K562 (cell line): Measurements from ENCODE around the gene CCDC92.

Experiments
- ARID3B ChIP-seq: fragments of 250-450 bp; sonication (Bioruptor Pico); IDR thresholded peaks from 2 replicates; pipeline ENCODE4 v1.4.0; 2020; ENCODE audit warnings: borderline replicate concordance
- CBX2 ChIP-seq: fragments of 200-600 bp; sonication (generic); IDR thresholded peaks from one replicate; pipeline ENCODE4 v1.6.1; 2012; ENCODE audit warnings: mild to moderate bottlenecking, low read length, inconsistent platforms; ENCODE audit not compliant: insufficient read depth, poor library complexity, severe bottlenecking
- E2F4 ChIP-seq: sonication (generic); formaldehyde crosslinking; IDR thresholded peaks from 2 replicates; pipeline ENCODE4 v1.8.0; 2022; ENCODE audit warnings: mild to moderate bottlenecking, low read depth, missing genetic modification reagents
- POLR2A ChIP-seq: fragments of 450-650 bp; conservative IDR thresholded peaks from 2 replicates; pipeline ENCODE4 v1.6.1; 2016
- POLR2AphosphoS2 ChIP-seq: IDR thresholded peaks from 2 replicates; pipeline ENCODE4 v1.6.1; 2012; ENCODE audit warnings: low read length, improper control_type of control experiment
- POLR2AphosphoS5 ChIP-seq: IDR thresholded peaks from 2 replicates; pipeline ENCODE4 v1.6.1; 2011; ENCODE audit warnings: mild to moderate bottlenecking, low read depth, low read length, moderate library complexity; ENCODE audit not compliant: control insufficient read depth, insufficient read depth
- RNF2 ChIP-seq: sonication (generic); IDR thresholded peaks from 2 replicates; pipeline ENCODE4 v1.6.1; 2016
- SNAPC5 ChIP-seq: fragments of 250-450 bp; sonication (Bioruptor Pico); IDR thresholded peaks from 2 replicates; pipeline ENCODE4 v1.8.0; 2021; ENCODE audit warnings: moderate library complexity, mild to moderate bottlenecking, inconsistent platforms
- STAG1 ChIP-seq: sonication (generic); formaldehyde crosslinking; IDR thresholded peaks from 2 replicates; pipeline ENCODE4 v1.5.0; 2020; ENCODE audit warnings: missing genetic modification reagents, borderline replicate concordance
- ZNF57 ChIP-seq: fragments of 450-650 bp; formaldehyde crosslinking; IDR thresholded peaks from 2 replicates; pipeline ENCODE4 v1.4.0; 2020; ENCODE audit warnings: mild to moderate bottlenecking, moderate library complexity

- no peak for TF ChIP-seq STAG1
- no peak for TF ChIP-seq ARID3B (CRISPR knock-in tag)
- TF ChIP-seq POLR2AphosphoS5: no peak
- no peak for TF ChIP-seq POLR2AphosphoS2
- no peak for TF ChIP-seq POLR2A
- no peak for TF ChIP-seq E2F4
- no peak for TF ChIP-seq CBX2
- no peak for TF ChIP-seq SNAPC5 (CRISPR knock-in tag)
- no peak for TF ChIP-seq RNF2
- TF ChIP-seq ZNF57 (CRISPR knock-in tag): no peak
Measured at GRCh38 chr12:123982269-123982668, 9.6 kb upstream of the CCDC92 start.
